AG04450 (cell line): Measurements from ENCODE around the gene AOAH. TPM values are rescaled to one million over a fixed set of nuclear protein-coding genes. Genes with fewer than 3 reads are reported as not detected.

ENCODE experiments used
- CTCF ChIA-PET: fragments of 300-600, 350-600 bp; formaldehyde crosslinking; extraction: SDS; loops from one replicate; lab custom pipeline; 2022; ENCODE audit warnings: antibody characterized with exemption, inconsistent platforms; lab: Charles Lee
- POLR2A ChIA-PET: fragments of 350-600 bp; formaldehyde crosslinking; extraction: SDS; loops from one replicate; lab custom pipeline; 2021; ENCODE audit warnings: antibody characterized with exemption, inconsistent platforms; lab: Yijun Ruan, JAX
- DNase-seq: peaks from one replicate; pipeline ENCODE4 v3.0.0-alpha.2; 2011; ENCODE audit warnings: low read depth, low spot score
- H3K27ac ChIP-seq: one replicate; pipeline ENCODE4 v1.5.1; 2012; ENCODE audit warnings: low read depth, low read length, control low read depth
- H3K27me3 ChIP-seq: one replicate; pipeline ENCODE4 v1.6.0; 2012; ENCODE audit warnings: low read length; ENCODE audit not compliant: control insufficient read depth, insufficient read depth
- H3K4me3 ChIP-seq: 2 replicates; pipeline ENCODE4 v1.5.1; 2011; ENCODE audit warnings: mild to moderate bottlenecking, low read depth, low read length, control low read depth
- H3K9me3 ChIP-seq: 2 replicates; pipeline ENCODE4 v1.5.1; 2012; ENCODE audit warnings: low read length; ENCODE audit not compliant: control insufficient read depth, insufficient read depth
- CTCF ChIP-seq: IDR thresholded peaks from 2 replicates; pipeline ENCODE4 v1.5.1; 2011; ENCODE audit warnings: low read depth, low read length, control low read depth, inconsistent platforms
- polyA plus RNA-seq: library from polyadenylated mRNA; depleted of rRNA; stranded (reverse); fragments of >200 nt; gene quantifications from 2 replicates; pipeline ENCODE4 v1.2.3, GENCODE V29; 2011

Gene AOAH
- polyA plus RNA-seq, 1 experiment = not detected

GRCh38 chr7:36682102-36682501 is 42.2 kb downstream of the AOAH start:
- Histone ChIP-seq H3K9me3 (no peaks in the 10 kb centered on the region), H3K27ac (no peak overlapping the region), H3K4me3 (no peak overlapping the region), H3K27me3 (no peaks in the 10 kb centered on the region)
- POLR2A ChIA-PET = no interaction called here
- no peak for TF ChIP-seq CTCF
- DNase-seq = no peak
- CTCF ChIA-PET = interaction anchor here (3.4 to 3.5 kb wide), 2 partner anchors 12 to 194 kb away, joined by 13 to 29 read pairs; no protein-coding TSS in a partner anchor

- CTCF ChIA-PET = interaction anchor here (0.5 to 1.9 kb wide), 4 partner anchors 8 to 213 kb away, joined by 3 to 9 read pairs (median 6); no protein-coding TSS in a partner anchor
- POLR2A ChIA-PET = no interaction called here
- H3K27ac ChIP-seq = no peak overlapping the region
- H3K27me3 ChIP-seq = peaks cover 2% of the 10 kb centered on the region
- no peak for TF ChIP-seq CTCF
- no peak overlapping the region for H3K4me3 ChIP-seq
- no peak for DNase-seq
- H3K9me3 ChIP-seq = no peaks in the 10 kb centered on the region
Measured at GRCh38 chr7:36677769-36678437, 46.4 kb downstream of the AOAH start.

- POLR2A ChIA-PET = no interaction called here
- no peak overlapping the region for H3K27ac ChIP-seq
- no peak for DNase-seq
- CTCF ChIA-PET = interaction anchor here (0.7 to 7.9 kb wide), 3 partner anchors 25 to 232 kb away, joined by 4 to 282 read pairs (median 60); no protein-coding TSS in a partner anchor
- TF ChIP-seq CTCF = no peak
- H3K4me3 ChIP-seq = no peak overlapping the region
- H3K9me3 ChIP-seq = no peaks in the 10 kb centered on the region
- peaks cover 2% of the 10 kb centered on the region for H3K27me3 ChIP-seq
Measured at GRCh38 chr7:36673703-36674102, 50.6 kb downstream of the AOAH start.

GRCh38 chr7:36671432-36671829 is 52.9 kb downstream of the AOAH start:
- no peak for DNase-seq
- no peak for TF ChIP-seq CTCF
- no peak overlapping the region for H3K4me3 ChIP-seq
- no peak overlapping the region for H3K27ac ChIP-seq
- H3K27me3 ChIP-seq = peaks cover 2% of the 10 kb centered on the region
- ChIA-PET POLR2A (interaction anchor here (1.3 kb wide), 1 partner anchor 184 kb away, joined by 6 read pairs; no protein-coding TSS in a partner anchor), CTCF (interaction anchor here (0.6 to 7.9 kb wide), 37 partner anchors 8 to 280 kb away, joined by 3 to 282 read pairs (median 4); no protein-coding TSS in a partner anchor)
- H3K9me3 ChIP-seq = no peaks in the 10 kb centered on the region
